Fibroblast of the conjunctiva (primary cell): ENCODE data around the gene OR2AT4.
A peak's percentile ranks its signal among the peaks of the same experiment; 100 is the strongest.
"Not testable (repeated sequence)": the region's sequence is repeated elsewhere in the genome, so short reads cannot be mapped to it uniquely, and the experiment has no call there.

Source experiments
- DNase-seq: peaks from one replicate; pipeline ENCODE4 v3.0.0-alpha.2; 2010; ENCODE audit warnings: low read depth

The OR2AT4 gene

DNA sequence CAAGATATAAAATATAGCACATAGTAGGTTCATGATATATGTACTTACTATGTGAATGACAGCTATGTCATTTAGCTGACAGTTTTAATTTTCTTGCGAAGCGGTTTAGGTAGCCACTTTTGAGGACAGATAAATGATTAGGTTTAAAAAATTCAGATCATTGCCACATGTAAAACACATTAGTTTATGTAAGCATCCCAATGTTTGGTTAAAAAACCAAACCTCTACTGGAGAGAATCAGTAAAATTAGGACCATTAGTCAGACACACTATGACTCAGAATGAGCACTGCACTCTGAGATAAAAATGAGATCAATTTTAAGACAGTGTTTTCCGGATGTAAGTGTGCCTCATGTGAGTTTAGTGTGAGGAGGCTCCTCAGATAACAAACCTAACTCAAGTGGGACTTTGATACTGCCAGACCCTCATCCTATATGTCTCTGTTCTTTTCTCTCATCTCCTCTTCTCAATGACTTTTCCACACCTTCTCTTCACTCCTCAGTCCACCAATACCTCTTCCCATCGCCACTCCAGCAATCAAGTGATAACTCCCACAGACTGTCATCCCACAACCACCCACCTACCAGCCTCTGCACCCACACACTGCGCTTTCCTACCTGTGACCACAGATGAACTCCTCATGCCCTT lies 6.8 kb upstream of the OR2AT4 start:
- DNase-seq, result no peak

GRCh38 chr11:75101424-75102128 lies 4.9 kb upstream of the OR2AT4 start:
- DNase-seq, result no peak

GRCh38 chr11:75100314-75100713 lies 3.6 kb upstream of the OR2AT4 start:
- DNase-seq, result peak; percentile 9

DNA sequence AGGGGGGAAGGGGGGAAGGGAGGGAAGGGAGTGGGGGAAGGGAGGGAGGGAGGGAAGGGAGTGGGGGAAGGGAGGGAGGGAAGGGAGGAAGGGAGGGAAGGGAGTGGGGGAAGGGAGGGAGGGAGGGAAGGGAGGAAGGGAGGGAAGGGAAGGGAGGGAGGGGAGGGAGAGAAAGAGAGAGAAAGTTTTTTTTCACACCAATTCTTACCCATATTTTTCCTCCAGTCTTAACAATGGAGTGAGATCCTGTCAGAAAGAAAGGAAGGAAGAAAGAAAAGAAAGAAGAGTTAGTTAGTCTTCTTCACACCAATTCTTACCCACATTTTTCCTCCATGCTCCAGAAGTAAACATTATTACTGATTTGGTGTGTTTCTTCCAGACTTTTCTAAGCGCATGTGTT lies 3.0 kb upstream of the OR2AT4 start:
- no peak for DNase-seq

GRCh38 chr11:75098835-75099439 lies 2.3 kb upstream of the OR2AT4 start:
- not testable (repeated sequence) for DNase-seq

DNA sequence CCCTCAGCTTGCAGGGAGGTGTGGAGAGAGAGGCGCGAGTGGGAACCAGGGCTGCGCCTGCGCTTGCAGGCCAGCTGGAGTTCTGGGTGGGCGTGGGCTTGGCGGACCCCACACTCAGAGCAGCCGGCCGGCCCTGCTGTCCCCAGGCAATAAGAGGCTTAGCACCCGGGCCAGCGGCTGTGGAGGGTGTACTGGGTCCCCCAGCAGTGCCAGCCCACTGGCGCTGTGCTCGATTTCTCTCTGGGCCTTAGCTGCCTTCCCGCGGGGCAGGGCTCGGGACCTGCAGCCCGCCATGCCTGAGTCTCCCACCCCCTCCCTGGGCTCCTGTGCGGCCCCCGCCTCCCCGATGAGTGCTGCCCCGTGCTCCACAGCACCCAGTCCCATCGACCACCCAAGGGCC lies 1.5 kb upstream of the OR2AT4 start:
- DNase-seq, result not testable (repeated sequence)

- no peak for DNase-seq
These were observed 489 bp upstream of the OR2AT4 start for GRCh38 chr11:75097173-75097557.

DNA sequence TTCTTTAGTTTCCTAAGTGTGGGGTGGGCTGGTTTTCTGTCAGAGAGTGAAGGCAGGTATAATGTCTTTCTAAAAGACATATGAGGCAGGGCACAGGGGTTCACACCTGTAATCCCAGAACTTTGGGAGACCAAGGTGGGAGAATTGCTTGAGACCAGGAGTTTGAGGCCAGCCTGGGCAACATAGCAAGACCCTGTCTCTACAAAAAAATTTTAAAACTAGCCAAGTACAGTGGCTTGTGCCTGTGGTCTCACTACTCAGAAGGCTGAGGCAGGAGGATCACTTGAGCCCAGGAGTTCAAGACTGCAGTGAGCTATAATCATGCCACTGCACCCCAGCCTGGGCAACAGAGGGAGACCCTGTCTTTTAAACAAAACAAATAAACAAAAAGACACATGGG lies 2.3 kb downstream of the OR2AT4 start:
- DNase-seq, result not testable (repeated sequence)

DNA sequence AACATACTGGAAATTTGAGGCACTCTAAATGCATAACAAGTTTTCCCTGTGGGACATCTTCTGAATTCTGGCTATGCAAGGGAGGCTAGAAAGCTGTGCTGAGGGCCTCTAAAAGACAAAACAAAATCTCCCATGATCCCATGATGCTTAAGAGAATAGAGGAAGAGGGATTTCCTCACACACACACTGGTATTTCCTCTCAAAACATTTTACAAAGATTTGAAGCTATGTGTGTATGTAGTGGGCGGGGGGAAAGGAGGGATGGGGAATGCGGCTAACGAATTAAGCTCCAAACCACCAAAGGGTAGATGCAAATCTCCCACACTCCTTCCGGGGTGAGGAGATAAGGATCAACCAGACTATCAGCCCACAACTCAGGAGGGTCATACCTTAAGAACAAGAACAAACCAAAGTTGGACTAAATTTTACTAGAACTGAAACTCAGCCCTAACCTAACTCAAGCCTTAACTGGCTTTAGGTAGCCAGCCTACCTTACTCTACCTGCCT lies 6.0 kb downstream of the OR2AT4 start:
- no peak for DNase-seq

- no peak for DNase-seq
These were observed 9.1 kb downstream of the OR2AT4 start for GRCh38 chr11:75087319-75088305.

- DNase-seq, result no peak
These were observed 11.8 kb downstream of the OR2AT4 start for GRCh38 chr11:75084883-75085282.

DNA sequence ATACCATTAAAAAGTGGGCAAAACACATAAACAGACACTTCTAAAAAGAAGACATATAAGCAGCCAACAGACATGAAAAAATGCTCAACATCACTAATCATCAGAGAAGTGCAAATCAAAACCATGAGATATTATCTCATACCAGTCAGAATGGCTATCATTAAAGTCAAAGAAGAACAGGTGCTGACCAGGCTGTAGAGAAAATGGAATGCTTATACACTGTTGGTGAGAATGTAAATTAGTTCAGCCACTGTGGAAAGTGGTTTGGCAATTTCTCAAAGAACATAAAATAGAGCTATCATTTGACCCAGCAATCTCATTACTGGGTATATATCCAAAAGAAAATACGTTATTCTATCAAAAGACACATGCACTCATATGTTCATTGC lies 13.5 kb downstream of the OR2AT4 start:
- DNase-seq, result no peak

GRCh38 chr11:75082601-75083216 lies 14.0 kb downstream of the OR2AT4 start:
- no peak for DNase-seq

- DNase-seq, result no peak
These were observed 17.1 kb downstream of the OR2AT4 start for GRCh38 chr11:75079546-75079945.

GRCh38 chr11:75078233-75078632 lies 18.4 kb downstream of the OR2AT4 start:
- no peak for DNase-seq

DNA sequence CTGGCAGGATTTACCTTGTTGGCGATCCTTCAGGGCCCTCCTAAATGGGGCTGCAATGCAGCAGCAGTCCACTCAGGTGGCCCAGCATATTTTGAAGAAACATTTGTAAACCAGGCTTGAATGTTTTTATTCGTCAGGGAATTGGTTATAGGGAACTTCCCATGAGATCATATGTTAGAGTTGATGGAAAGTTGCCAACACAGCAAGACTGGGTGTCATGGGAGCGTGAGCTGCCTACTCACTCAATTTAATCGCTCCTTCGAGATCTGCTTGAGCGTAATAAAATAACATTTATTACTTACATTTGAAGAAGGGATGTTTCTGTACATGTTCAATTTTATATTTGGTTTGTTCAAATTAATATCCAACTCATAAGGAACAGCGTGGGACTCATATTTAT lies 19.4 kb downstream of the OR2AT4 start:
- no peak for DNase-seq

GRCh38 chr11:75076671-75077070 lies 20.0 kb downstream of the OR2AT4 start:
- DNase-seq, result no peak

GRCh38 chr11:75073459-75074190 lies 23.1 kb downstream of the OR2AT4 start:
- no peak for DNase-seq

DNA sequence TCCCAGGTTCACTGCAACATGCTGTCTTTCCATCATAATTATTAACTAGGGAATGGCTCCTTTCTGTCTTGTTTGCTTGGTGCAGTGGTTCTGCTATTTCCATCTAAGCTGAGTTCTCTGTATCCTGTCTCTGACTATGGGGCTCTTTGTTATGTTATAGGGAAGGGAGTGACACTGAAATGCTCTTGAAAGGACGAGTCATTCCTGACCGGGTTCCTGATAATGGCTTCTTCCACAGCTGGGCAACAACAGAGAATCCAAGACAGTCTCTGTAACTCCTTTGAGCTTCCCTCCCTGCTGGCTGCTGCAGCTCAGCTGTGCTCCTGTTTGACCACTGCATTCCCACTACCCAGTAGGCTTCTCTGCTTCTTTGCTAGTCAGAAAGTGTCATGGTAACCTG lies 24.1 kb downstream of the OR2AT4 start:
- no peak for DNase-seq

GRCh38 chr11:75069473-75069872 lies 27.2 kb downstream of the OR2AT4 start:
- no peak for DNase-seq

DNA sequence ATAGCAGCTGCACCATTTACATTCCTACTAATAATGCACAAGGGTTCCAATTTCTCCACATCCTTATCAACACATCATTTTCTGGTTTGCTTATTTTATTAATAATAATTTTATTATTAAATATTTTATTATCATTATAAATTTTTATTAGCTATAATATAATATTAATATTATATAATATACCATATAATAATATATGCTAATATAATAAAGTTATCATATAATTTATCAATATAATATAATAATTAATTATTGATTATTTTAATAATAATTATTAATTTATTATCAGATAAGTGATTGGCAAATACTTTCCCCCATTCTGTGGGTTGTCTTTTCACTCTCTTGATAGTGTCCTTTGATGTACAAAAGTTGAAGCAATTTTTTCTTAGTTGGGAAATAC lies 27.7 kb downstream of the OR2AT4 start:
- no peak for DNase-seq
